HepG2 (cell line): Measurements from ENCODE around the gene ZFP36L2. TPM values are rescaled to one million over a fixed set of nuclear protein-coding genes. Genes with fewer than 3 reads are reported as not detected.

Experiments
- ATAC-seq: fragments of 200-7000 bp; cut with Tn5 transposase; 3 replicates; pipeline ENCODE4 v1.9.1; 2020; ENCODE audit warnings: mild to moderate bottlenecking, moderate library complexity
- BruUV-seq: library from RNA; stranded (reverse); fragments of 400-500 nt; replicated peaks from 2 replicates; lab custom pipeline; 2021; lab: Mats Ljungman, UMichigan
- CTCF ChIA-PET: fragments of 300-600 bp; formaldehyde crosslinking; extraction: SDS; loops from one replicate; lab custom pipeline; 2021; ENCODE audit warnings: low total read pairs, inconsistent platforms, low intra/inter-chr PET ratio; lab: Yijun Ruan, JAX
- POLR2A ChIA-PET: fragments of 350-600 bp; sonication (Branson Sonifier 250); formaldehyde crosslinking; loops from one replicate; lab custom pipeline; 2020; ENCODE audit warnings: antibody characterized with exemption, inconsistent platforms; lab: Yijun Ruan, JAX
- DNase-seq: peaks from one replicate; pipeline ENCODE4 v3.0.0-alpha.2; 2015; ENCODE audit warnings: low spot score
- FAIRE-seq: peaks from 3 replicates; lab custom pipeline; 2011; peaks lifted over from hg19 to GRCh38; lab: Jason Lieb, UNC
- H2AFZ ChIP-seq: one replicate; pipeline ENCODE4 v1.6.1; 2011; ENCODE audit warnings: low read length, inconsistent platforms
- H3K27ac ChIP-seq: fragments of 300-600 bp; 3 replicates; pipeline ENCODE4 v1.8.0; 2011; ENCODE audit warnings: mixed run types, mild to moderate bottlenecking, mixed read lengths, low read length, inconsistent platforms; ENCODE audit not compliant: insufficient read depth; ENCODE audit errors: extremely low read length
- H3K27me3 ChIP-seq, 2 experiments: fragments of 200-600 bp in 1 of 2; 2 replicates in 1 of 2; 3 replicates in 1 of 2; pipeline versions ENCODE4 v1.6.0 to v1.8.0; 2011; ENCODE audit warnings: low read length in 2 of 2, mild to moderate bottlenecking in 2 of 2, moderate library complexity in 2 of 2, inconsistent platforms in 1 of 2; ENCODE audit not compliant: insufficient read depth in 2 of 2, control insufficient read depth in 1 of 2
- H3K36me3 ChIP-seq, 2 experiments: fragments of 200-600 bp in 1 of 2; replicated peaks in 1 of 2; 2 replicates in 1 of 2; 3 replicates in 1 of 2; pipeline versions ENCODE4 v1.5.1 to v1.8.0; 2011; ENCODE audit warnings: low read length in 2 of 2, inconsistent platforms in 1 of 2; ENCODE audit not compliant: insufficient read depth in 2 of 2, control insufficient read depth in 1 of 2
- H3K4me1 ChIP-seq: 2 replicates; pipeline ENCODE4 v1.5.1; 2012; ENCODE audit warnings: low read length, inconsistent platforms; ENCODE audit not compliant: insufficient read depth
- H3K4me2 ChIP-seq: 2 replicates; pipeline ENCODE4 v1.6.0; 2011; ENCODE audit warnings: low read depth, low read length, inconsistent platforms
- H3K4me3 ChIP-seq, 3 experiments: fragments of 200-600 bp in 1 of 3; sonication (generic), shearing (Covaris generic) in 1 of 3; replicated peaks in 1 of 3; 2 replicates each; pipeline ENCODE4 v1.5.1; 2011 to 2016; ENCODE audit warnings: low read length in 3 of 3, inconsistent platforms in 2 of 3, low read depth in 2 of 3, mild to moderate bottlenecking in 2 of 3, control low read depth in 1 of 3, mixed read lengths in 1 of 3; ENCODE audit not compliant: insufficient read depth in 1 of 3
- H3K79me2 ChIP-seq: one replicate; pipeline ENCODE4 v1.6.1; 2011; ENCODE audit warnings: low read length, inconsistent platforms; ENCODE audit not compliant: insufficient read depth
- H3K9ac ChIP-seq: 2 replicates; pipeline ENCODE4 v1.6.0; 2011; ENCODE audit warnings: mild to moderate bottlenecking, low read depth, low read length, inconsistent platforms; ENCODE audit not compliant: insufficient read depth
- H3K9me3 ChIP-seq: 2 replicates; pipeline ENCODE4 v1.5.1; 2012; ENCODE audit warnings: mild to moderate bottlenecking, low read length
- H4K20me1 ChIP-seq: 2 replicates; pipeline ENCODE4 v1.6.0; 2011; ENCODE audit warnings: inconsistent platforms, mild to moderate bottlenecking, low read length, moderate library complexity; ENCODE audit not compliant: insufficient read depth
- ATF3 ChIP-seq: sonication (generic); formaldehyde crosslinking; IDR thresholded peaks from 2 replicates; pipeline ENCODE4 v1.4.0; 2020; ENCODE audit warnings: missing genetic modification reagents
- E2F2 ChIP-seq: sonication (generic); formaldehyde crosslinking; IDR thresholded peaks from 2 replicates; pipeline ENCODE4 v1.4.0; 2020; ENCODE audit warnings: missing genetic modification reagents, borderline replicate concordance
- FOSL1 ChIP-seq: sonication (generic); formaldehyde crosslinking; IDR thresholded peaks from 2 replicates; pipeline ENCODE4 v1.9.0; 2021; ENCODE audit warnings: missing genetic modification reagents, borderline replicate concordance
- FOXO1 ChIP-seq: sonication (generic); formaldehyde crosslinking; IDR thresholded peaks from 2 replicates; pipeline ENCODE4 v1.4.0; 2020; ENCODE audit warnings: missing genetic modification reagents
- LRRFIP1 ChIP-seq: sonication (generic); formaldehyde crosslinking; conservative IDR thresholded peaks from 2 replicates; pipeline ENCODE4 v1.4.0; 2020; ENCODE audit warnings: missing genetic modification reagents
- NAIF1 ChIP-seq: sonication (generic); formaldehyde crosslinking; IDR thresholded peaks from 2 replicates; pipeline ENCODE4 v1.5.0; 2020; ENCODE audit warnings: mild to moderate bottlenecking, missing genetic modification reagents, borderline replicate concordance
- NFE2 ChIP-seq: sonication (generic); formaldehyde crosslinking; IDR thresholded peaks from 2 replicates; pipeline ENCODE4 v1.4.0; 2020; ENCODE audit warnings: missing genetic modification reagents
- NFRKB ChIP-seq: fragments of 450-650 bp; IDR thresholded peaks from 2 replicates; pipeline ENCODE4 v1.6.1; 2017
- NR2F2 ChIP-seq: IDR thresholded peaks from 2 replicates; pipeline ENCODE4 v1.6.1; 2012; ENCODE audit warnings: low read depth, inconsistent platforms, borderline replicate concordance
- REXO4 ChIP-seq: sonication (generic); formaldehyde crosslinking; IDR thresholded peaks from 2 replicates; pipeline ENCODE4 v1.8.0; 2022; ENCODE audit warnings: missing genetic modification reagents, mild to moderate bottlenecking, borderline replicate concordance
- SIX4 ChIP-seq: sonication (generic); formaldehyde crosslinking; IDR thresholded peaks from 2 replicates; pipeline ENCODE4 v1.4.0; 2020; ENCODE audit warnings: missing genetic modification reagents
- SKI ChIP-seq: fragments of 450-650 bp; IDR thresholded peaks from one replicate; pipeline ENCODE4 v1.6.1; 2018; ENCODE audit warnings: mild to moderate bottlenecking; ENCODE audit not compliant: partially characterized antibody
- SMAD3 ChIP-seq: sonication (generic); formaldehyde crosslinking; IDR thresholded peaks from 2 replicates; pipeline ENCODE4 v1.4.0; 2020; ENCODE audit warnings: missing genetic modification reagents
- SNRNP70 ChIP-seq: fragments of 200-400 bp; formaldehyde crosslinking; IDR thresholded peaks from 2 replicates; pipeline ENCODE4 v1.6.1; 2017; ENCODE audit warnings: mild to moderate bottlenecking, low read depth, low read length, moderate library complexity
- ZMAT5 ChIP-seq: sonication (generic); formaldehyde crosslinking; IDR thresholded peaks from 2 replicates; pipeline ENCODE4 v1.5.0; 2020; ENCODE audit warnings: mild to moderate bottlenecking, low read depth, missing genetic modification reagents, borderline replicate concordance
- ZNF136 ChIP-seq: sonication (generic); formaldehyde crosslinking; IDR thresholded peaks from 2 replicates; pipeline ENCODE4 v1.8.1; 2022; ENCODE audit warnings: low read depth, mild to moderate bottlenecking, moderate library complexity, missing genetic modification reagents
- ZNF205 ChIP-seq: IDR thresholded peaks from 2 replicates; pipeline ENCODE4 v1.6.1; 2018; ENCODE audit warnings: missing biosample characterization, missing genetic modification reagents
- ZNF451 ChIP-seq: sonication (generic); formaldehyde crosslinking; IDR thresholded peaks from 2 replicates; pipeline ENCODE4 v1.5.0; 2020; ENCODE audit warnings: mild to moderate bottlenecking, missing genetic modification reagents
- ZNF75D ChIP-seq: sonication (generic); formaldehyde crosslinking; IDR thresholded peaks from 2 replicates; pipeline ENCODE4 v1.8.1; 2023; ENCODE audit warnings: missing genetic modification reagents, mild to moderate bottlenecking, borderline replicate concordance
- WGBS: methylation state at CpG from one replicate; pipeline ENCODE4 v1.1.6; 2017; ENCODE audit warnings: low lambda C conversion rate; 5-methylcytosine and 5-hydroxymethylcytosine counted together
- in situ Hi-C: cut with HindIII; loops from 2 replicates; pipeline ENCODE4 v1.10.0; 2017; ENCODE audit warnings: low pct_unique_long_range_greater_than_20kb; ENCODE audit not compliant: extremely low pct_ligation_motif_present
- intact Hi-C: fragments of 100-400 bp; cut with micrococcal nuclease; formaldehyde crosslinking; loops from one replicate; pipeline ENCODE4 v1.10.0; 2022; ENCODE audit not compliant: unreplicated experiment
- polyA plus RNA-seq, 8 experiments: library from polyadenylated mRNA; depleted of rRNA in 3 of 8; stranded (reverse) in 7 of 8; unstranded in 1 of 8; fragments of >200 nt; fragmentation: Illumina TruSeq in 4 of 8; extraction: Trizol in 4 of 8; gene quantifications; 2 replicates each; pipeline versions ENCODE4 v1.2.1 to v1.2.3, GENCODE V29; 2011 to 2016; ENCODE audit warnings: low read depth in 4 of 8, missing spikeins in 1 of 8, mixed read lengths in 1 of 8; ENCODE audit not compliant: insufficient read depth in 1 of 8
- total RNA-seq, 5 experiments: library from RNA; depleted of rRNA; stranded (reverse); fragments of >200 nt; fragmentation: Illumina TruSeq; extraction: Trizol; gene quantifications; 2 replicates each; pipeline ENCODE4 v1.2.3, GENCODE V29; 2016; ENCODE audit warnings: low read depth in 1 of 5

ZFP36L2 gene
- total and polyA plus RNA-seq, 2 of the 13 experiments (the other 11 are each of a cell fraction or from before 2014, with no cell fraction given): 11.2 to 21.8 TPM

GRCh38 chr2:43194121-43194869, 32.1 kb downstream of the ZFP36L2 start (continued):
- peak; percentile 97 for TF ChIP-seq NR2F2
- peak; percentile 80 for TF ChIP-seq SKI
- TF ChIP-seq ZNF205 (CRISPR knock-in tag): peak; percentile 79
- peak; percentile 94 for TF ChIP-seq FOXO1
- no peak for TF ChIP-seq NFRKB
- TF ChIP-seq ZMAT5 (CRISPR knock-in tag): no peak

- no peaks in the 10 kb centered on the region for H3K27me3 ChIP-seq
- FAIRE-seq (no peak), DNase-seq (no peak), ATAC-seq (peak; percentile 3)
- in situ Hi-C loops (no loop called here), intact Hi-C loops (loop anchor here (1.0 to 2.0 kb wide), 4 partner anchors 9 to 219 kb away; no protein-coding TSS in a partner anchor)
- peak overlapping the region; percentile 97 for H3K4me2 ChIP-seq
- H3K9me3 ChIP-seq: no peaks in the 10 kb centered on the region
- peak overlapping the region; percentile 95 for H3K27ac ChIP-seq
- WGBS: 0% methylated on average over 4 of the region's 4 CpGs
- H3K4me3 ChIP-seq: peak overlapping the region; percentile 17 to 76 (median 32); a peak in 5 of 6 replicates
- H2AFZ ChIP-seq: no peak overlapping the region
- peaks cover 96% of the 10 kb centered on the region for H3K4me1 ChIP-seq
- ChIA-PET CTCF (no interaction called here), POLR2A (interaction anchor here (0.9 to 10.9 kb wide), 12 partner anchors 9 to 268 kb away, joined by 4 to 324 read pairs (median 14); partner anchors contain the start of gene ZFP36L2)
- H3K36me3 ChIP-seq: no peaks in the 10 kb centered on the region
- H3K79me2 ChIP-seq: no peaks in the 10 kb centered on the region
- BruUV-seq: no TSS peak
- no peaks in the 10 kb centered on the region for H4K20me1 ChIP-seq
- peak overlapping the region; percentile 61 for H3K9ac ChIP-seq
- no peak for TF ChIP-seq SNRNP70
- no peak for TF ChIP-seq E2F2 (CRISPR knock-in tag)
- TF ChIP-seq SIX4: no peak
- no peak for TF ChIP-seq SMAD3 (CRISPR knock-in tag)
- TF ChIP-seq NFE2 (CRISPR knock-in tag): no peak
- TF ChIP-seq ZNF75D: no peak
- no peak for TF ChIP-seq REXO4 (CRISPR knock-in tag)
- TF ChIP-seq ZNF136 (CRISPR knock-in tag): 0 out of 2 replicates have a peak, but pooled peaks have one; percentile 16
- TF ChIP-seq FOSL1 (CRISPR knock-in tag): no peak
- no peak for TF ChIP-seq LRRFIP1
- no peak for TF ChIP-seq ZNF451 (CRISPR knock-in tag)
- TF ChIP-seq ATF3: 0 out of 2 replicates have a peak, but pooled peaks have one; percentile 18
- peak; percentile 53; the same call in 1 of the 2 replicates for TF ChIP-seq NAIF1 (CRISPR knock-in tag)
Observed at GRCh38 chr2:43193652-43194120, 32.7 kb downstream of the ZFP36L2 start.
